Kidney epithelial cell (primary cell): ENCODE measurements around the gene CTSO. TPM values are rescaled to one million over a fixed set of nuclear protein-coding genes. Genes with fewer than 3 reads are reported as not detected.
"Not testable (repeated sequence)": the region's sequence is repeated elsewhere in the genome, so short reads cannot be mapped to it uniquely, and the experiment has no call there.

ENCODE experiments used
- DNase-seq: peaks from one replicate; pipeline ENCODE4 v3.0.0-alpha.2; 2010; ENCODE audit warnings: low read depth
- H3K27me3 ChIP-seq: 2 replicates; pipeline ENCODE4 v1.6.0; 2011; ENCODE audit warnings: low read length; ENCODE audit not compliant: control insufficient read depth, insufficient read depth
- H3K36me3 ChIP-seq: 2 replicates; pipeline ENCODE4 v1.5.1; 2011; ENCODE audit warnings: low read length; ENCODE audit not compliant: control insufficient read depth, insufficient read depth
- H3K4me3 ChIP-seq: 2 replicates; pipeline ENCODE4 v1.5.1; 2011; ENCODE audit warnings: low read depth, mild to moderate bottlenecking, control low read depth, low read length
- total RNA-seq: library from RNA; depleted of rRNA; stranded (reverse); fragments of >200 nt; gene quantifications from 2 replicates; pipeline ENCODE4 v1.2.3, GENCODE V29; 2015
- TF ChIP-seq, protein P1 (sequence below): IDR thresholded peaks from 2 replicates; pipeline ENCODE4 v1.5.1; 2011; ENCODE audit warnings: mild to moderate bottlenecking, moderate library complexity, low read length, control low read depth, inconsistent platforms; ENCODE audit not compliant: insufficient read depth, poor library complexity, severe bottlenecking

CTSO gene
- total RNA-seq, 1 donor from 2014 or later = 11.9 TPM

DNA sequence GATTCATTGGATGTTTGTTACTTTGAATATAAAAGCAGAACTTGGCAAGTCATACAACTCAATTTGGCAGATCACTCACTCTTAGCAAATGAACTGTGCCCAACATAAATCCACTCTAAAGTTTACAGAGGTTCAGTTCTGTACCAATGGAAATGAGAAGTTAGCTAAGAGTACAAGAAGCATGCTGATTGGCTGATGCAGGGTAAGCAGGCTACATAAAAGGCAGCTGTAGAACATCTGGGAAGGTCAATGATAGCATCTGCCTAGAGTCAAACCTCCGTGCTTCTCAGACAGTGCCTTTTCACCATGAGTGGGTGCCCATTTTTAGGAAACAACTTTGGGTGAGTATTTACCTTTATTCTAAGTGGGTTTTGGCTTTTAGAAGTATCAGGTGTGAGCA is 50.2 kb downstream of the CTSO start, which contains the start of gene TDO2:
Gene TDO2, plus strand, starts transcription at position 244 of the 400 bp plus-strand sequence. Its CDS starts 63 bp downstream, at position 307.
- no peak for DNase-seq
- H3K36me3 ChIP-seq = no peaks in the 10 kb centered on the region
- TF ChIP-seq, protein P1, sequence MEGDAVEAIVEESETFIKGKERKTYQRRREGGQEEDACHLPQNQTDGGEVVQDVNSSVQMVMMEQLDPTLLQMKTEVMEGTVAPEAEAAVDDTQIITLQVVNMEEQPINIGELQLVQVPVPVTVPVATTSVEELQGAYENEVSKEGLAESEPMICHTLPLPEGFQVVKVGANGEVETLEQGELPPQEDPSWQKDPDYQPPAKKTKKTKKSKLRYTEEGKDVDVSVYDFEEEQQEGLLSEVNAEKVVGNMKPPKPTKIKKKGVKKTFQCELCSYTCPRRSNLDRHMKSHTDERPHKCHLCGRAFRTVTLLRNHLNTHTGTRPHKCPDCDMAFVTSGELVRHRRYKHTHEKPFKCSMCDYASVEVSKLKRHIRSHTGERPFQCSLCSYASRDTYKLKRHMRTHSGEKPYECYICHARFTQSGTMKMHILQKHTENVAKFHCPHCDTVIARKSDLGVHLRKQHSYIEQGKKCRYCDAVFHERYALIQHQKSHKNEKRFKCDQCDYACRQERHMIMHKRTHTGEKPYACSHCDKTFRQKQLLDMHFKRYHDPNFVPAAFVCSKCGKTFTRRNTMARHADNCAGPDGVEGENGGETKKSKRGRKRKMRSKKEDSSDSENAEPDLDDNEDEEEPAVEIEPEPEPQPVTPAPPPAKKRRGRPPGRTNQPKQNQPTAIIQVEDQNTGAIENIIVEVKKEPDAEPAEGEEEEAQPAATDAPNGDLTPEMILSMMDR = no peak
- no peak within 1 kb of the TSS for H3K4me3 ChIP-seq
- H3K27me3 ChIP-seq = no peaks in the 10 kb centered on the region

DNA sequence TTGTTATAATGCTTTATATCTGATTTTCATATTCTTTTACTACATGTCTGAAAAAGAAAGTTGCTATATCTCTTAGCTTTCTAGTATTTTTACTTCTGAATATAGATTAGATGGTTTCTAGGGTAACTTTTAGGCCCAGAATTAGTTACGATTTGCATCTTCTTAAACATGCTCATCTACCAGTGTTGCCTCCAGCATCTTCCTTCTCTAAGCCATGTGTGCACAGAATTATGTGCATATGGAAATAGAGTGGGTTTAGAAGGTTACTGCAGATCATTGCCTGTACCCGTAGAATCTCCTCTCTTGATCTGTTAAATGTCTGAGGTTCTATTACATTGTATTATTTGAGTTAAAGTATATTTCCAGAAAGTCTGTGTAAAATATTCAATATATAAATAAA is 52.7 kb downstream of the CTSO start:
- Histone ChIP-seq H3K36me3 (no peaks in the 10 kb centered on the region), H3K27me3 (no peaks in the 10 kb centered on the region), H3K4me3 (no peak overlapping the region)
- TF ChIP-seq, protein P1 = no peak
- DNase-seq = no peak

DNA sequence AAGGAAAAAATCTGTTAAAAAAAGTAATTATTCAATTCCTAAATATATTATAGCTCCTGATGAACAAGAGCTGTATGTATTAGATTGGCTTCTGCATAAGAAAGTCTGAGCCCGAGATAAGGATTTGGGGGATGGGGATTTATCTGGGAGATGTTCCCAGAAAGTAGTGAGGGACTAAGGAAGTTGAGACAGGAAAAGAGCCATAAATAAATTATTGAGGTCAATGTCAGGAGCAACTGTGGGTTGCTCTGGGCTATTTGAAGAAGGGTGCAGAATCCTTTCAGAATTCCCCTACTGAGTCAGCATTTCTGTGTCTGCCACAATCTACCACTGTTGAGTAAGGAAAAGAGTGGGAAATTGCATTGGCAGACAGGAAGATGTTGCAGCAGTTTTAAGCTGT is 53.3 kb downstream of the CTSO start:
- Histone ChIP-seq H3K27me3 (no peaks in the 10 kb centered on the region), H3K4me3 (no peak overlapping the region), H3K36me3 (no peaks in the 10 kb centered on the region)
- peak; percentile 38 for DNase-seq
- TF ChIP-seq, protein P1 = no peak

DNA sequence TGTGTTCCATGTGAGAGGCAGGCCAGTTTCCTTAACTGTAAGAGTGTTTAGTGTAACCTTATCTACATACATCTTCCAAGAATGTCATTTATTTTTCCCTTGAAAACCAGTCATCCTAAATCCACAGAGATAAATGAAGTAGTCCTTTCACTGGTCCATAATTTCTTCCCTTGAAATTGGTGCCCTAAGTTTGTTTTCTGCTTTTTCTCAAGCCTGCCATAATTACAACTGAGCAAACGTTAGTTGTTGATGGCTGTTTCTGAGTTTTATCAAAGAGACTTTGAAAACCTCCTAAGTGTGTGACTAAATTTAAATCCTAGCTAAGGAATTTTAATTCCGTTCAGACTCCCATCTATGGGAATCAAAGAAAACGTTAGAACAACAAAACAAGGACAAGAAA is 53.8 kb downstream of the CTSO start:
- Histone ChIP-seq H3K4me3 (no peak overlapping the region), H3K27me3 (no peaks in the 10 kb centered on the region), H3K36me3 (no peaks in the 10 kb centered on the region)
- TF ChIP-seq, protein P1 = no peak
- DNase-seq = no peak

DNA sequence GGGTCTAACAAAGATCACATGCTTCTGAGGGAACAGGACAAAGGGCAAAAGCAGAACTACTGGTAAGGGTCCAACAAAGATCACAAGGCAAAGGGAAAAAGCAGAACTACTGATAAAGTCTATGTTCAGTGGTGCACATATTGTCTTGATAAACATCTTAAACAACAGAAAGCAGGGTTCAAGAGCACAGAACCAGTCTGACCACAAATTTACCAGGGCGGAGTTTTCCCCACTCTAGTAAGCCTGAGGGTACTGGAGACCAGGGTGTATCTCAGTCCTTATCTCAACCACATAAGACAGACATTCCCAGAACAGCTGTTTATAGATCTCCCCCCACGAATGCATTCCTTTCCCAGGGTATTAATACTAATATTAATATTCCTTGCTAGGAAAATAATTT is 55.3 kb downstream of the CTSO start:
- H3K27me3 ChIP-seq, DNase-seq, H3K4me3 ChIP-seq, H3K36me3 ChIP-seq: not testable (repeated sequence)

DNA sequence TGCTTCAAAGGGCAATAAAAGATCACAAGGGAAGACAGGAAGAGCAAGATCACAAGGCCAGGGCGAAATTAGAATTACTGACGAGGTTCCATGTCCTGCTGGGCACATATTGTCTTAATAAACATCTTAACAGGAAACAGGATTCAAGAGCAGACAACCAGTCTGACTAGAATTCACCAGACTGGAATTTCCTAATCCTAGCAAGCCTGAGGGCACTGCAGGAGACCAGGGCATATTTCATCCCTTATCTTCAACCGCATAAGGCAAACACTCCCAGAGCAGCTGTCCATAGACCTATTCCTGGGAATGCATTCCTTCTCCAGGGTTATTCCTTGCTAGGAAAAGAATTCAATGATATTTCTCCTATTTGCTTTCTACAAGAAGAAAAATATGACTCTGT is 62.6 kb downstream of the CTSO start:
- DNase-seq = no peak
- no peaks in the 10 kb centered on the region for H3K36me3 ChIP-seq
- H3K4me3 ChIP-seq = no peak overlapping the region
- TF ChIP-seq, protein P1 = no peak
- H3K27me3 ChIP-seq = no peaks in the 10 kb centered on the region
